ENCODE measurements around the gene SLC2A4.

DNA sequence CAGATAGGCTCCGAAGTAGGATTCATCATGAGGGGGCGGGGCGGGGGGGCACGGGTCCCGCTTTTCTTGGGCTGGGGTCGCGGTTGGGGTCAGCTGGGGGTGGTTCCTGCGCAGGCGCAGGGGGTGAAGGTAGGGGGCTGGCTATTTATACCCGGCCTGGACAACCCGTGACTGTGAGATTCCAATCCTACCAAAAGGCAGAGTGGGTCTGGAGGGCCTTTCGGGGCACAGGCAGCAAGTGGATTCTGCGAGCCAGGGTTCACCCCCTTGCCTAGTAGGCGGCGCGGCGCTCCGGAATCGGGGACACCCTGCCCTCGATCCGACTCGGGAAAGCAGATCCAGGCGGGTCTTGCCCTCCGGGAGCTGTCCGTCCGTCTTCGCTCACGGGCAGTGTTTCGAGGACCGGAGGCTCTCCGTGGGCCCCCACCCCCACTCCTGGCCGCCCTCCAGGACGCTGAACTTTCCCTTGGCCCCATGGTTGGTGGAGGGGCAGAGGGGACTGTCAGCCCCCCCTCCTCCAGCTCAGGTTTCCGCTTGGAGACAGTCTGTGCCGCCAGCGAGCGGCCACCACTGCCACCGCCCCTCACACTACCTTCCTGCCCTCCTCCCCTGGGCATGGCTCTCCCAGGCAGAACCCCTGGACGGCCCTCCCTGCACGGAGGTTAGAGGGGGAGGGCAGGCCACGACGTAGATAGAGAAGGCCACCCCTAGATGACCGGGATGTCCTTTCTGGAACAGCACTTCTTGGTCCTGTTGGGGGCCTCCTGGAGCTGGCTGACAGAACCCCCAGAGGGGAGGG is 634 bp downstream of the SLC2A4 start:
- TF ChIP-seq CTCF (conservative IDR thresholded peaks at IDR 0.05): no peak
- TF ChIP-seq ZFX (IDR thresholded peaks at IDR 0.05): no peak
